HG03060 (cell line): ENCODE data around the gene AANAT.

Source experiments
- ATAC-seq: cut with Tn5 transposase; IDR thresholded peaks from one replicate; pipeline ENCODE4 v1.9.1; 2021; ENCODE audit warnings: low read depth, moderate number of reproducible peaks; ENCODE audit not compliant: unreplicated experiment

AANAT gene

GRCh38 chr17:76441686-76442340, 25.6 kb upstream of the AANAT start:
- ATAC-seq: no peak

- no peak for ATAC-seq
Measured at GRCh38 chr17:76442341-76443338, 24.8 kb upstream of the AANAT start.

- no peak for ATAC-seq
Measured at GRCh38 chr17:76444518-76445311, 22.7 kb upstream of the AANAT start.

- ATAC-seq: no peak
Measured at GRCh38 chr17:76445697-76446448, 21.5 kb upstream of the AANAT start.

GRCh38 chr17:76446449-76447231, 20.8 kb upstream of the AANAT start:
- ATAC-seq: no peak

GRCh38 chr17:76447931-76448652, 19.3 kb upstream of the AANAT start:
- ATAC-seq: no peak

GRCh38 chr17:76449126-76449525, 18.3 kb upstream of the AANAT start:
- ATAC-seq: no peak

GRCh38 chr17:76451506-76451905, 15.9 kb upstream of the AANAT start:
- no peak for ATAC-seq

GRCh38 chr17:76452127-76452659, 15.2 kb upstream of the AANAT start:
- ATAC-seq: no peak

- ATAC-seq: no peak
Measured at GRCh38 chr17:76452660-76453430, 14.6 kb upstream of the AANAT start, which contains the start of gene UBE2O. TSS of gene UBE2O (minus strand) at chr17:76453152. CDS start at chr17:76453141, 11 bp downstream.

- no peak for ATAC-seq
Measured at GRCh38 chr17:76453431-76453743, 14.0 kb upstream of the AANAT start.

- no peak for ATAC-seq
Measured at GRCh38 chr17:76458580-76459490, 8.6 kb upstream of the AANAT start.

GRCh38 chr17:76459674-76460073, 7.7 kb upstream of the AANAT start:
- no peak for ATAC-seq

GRCh38 chr17:76461765-76462555, 5.4 kb upstream of the AANAT start:
- no peak for ATAC-seq

- ATAC-seq: no peak
Measured at GRCh38 chr17:76462556-76463290, 4.7 kb upstream of the AANAT start.
